Stimulated activated CD8-positive, alpha-beta memory T cell treated with anti-CD3 and anti-CD28 coated beads, Interleukin-15, amount 100 ng/mL, for 24 hours (primary cell): ENCODE data around the gene STON2.

Source experiments
- DNase-seq: peaks from one replicate; pipeline ENCODE4 v3.0.0-alpha.2; 2020; ENCODE audit warnings: low read depth

Gene STON2

DNA sequence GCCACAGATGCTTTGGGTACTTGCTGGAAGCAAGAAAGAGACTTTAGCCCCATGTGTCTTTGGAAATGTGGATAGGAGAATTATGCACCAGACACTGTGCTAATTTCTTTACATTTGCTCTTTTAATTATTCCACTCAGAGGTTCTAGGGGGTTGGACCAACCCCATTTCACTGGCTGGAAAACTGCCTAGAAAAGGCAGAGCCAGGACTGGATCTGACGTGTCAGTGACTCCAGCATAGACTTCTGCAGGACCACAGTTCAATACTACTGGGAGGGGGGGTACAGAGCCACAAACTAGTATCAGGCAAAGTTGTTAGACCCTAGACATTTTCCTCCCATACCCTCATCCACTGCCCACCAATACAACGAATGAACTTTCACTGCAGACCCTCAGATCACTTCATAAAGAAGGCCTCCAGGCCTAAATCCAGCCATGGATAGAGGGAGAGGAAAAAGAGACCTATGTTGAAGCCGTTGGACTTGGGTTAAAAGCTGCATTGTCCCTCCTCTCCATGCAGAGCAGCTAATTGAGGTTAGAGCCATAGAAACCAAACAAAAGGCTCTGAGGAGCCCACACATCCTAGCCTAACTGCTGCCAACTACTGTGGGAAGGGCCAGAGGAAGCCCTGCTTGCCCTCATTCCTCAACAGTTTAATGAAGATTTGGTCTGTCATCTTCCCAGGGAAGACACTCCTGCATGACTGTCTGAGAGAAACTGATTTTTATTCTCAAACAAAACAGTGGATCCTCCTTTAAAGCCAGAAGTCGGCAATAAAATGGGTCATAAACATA lies 68.7 kb downstream of the STON2 start:
- no peak for DNase-seq

DNA sequence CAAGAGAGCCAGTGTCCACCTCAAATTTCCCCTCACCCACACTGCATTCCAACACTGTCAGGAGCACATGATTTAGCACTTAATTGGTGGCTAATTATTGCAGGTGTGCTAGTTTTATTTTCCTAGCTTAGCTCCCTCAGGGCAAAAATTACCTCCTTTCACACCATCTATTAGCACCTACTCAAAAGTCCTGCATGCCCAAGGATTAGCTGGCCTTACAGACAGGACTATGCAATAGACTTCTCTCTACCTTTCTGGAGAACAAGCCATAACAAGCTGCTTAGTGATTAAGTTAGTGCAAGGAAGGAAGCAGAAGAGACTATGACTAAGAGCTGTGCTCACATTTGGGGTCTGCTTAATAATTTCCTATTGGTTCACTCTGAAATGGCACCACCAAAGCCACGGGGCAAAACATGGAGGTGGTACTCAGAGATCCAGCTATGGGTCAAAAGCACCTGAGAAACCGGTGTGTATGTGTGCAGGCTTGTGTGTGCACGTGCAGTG lies 69.5 kb downstream of the STON2 start:
- DNase-seq = no peak

DNA sequence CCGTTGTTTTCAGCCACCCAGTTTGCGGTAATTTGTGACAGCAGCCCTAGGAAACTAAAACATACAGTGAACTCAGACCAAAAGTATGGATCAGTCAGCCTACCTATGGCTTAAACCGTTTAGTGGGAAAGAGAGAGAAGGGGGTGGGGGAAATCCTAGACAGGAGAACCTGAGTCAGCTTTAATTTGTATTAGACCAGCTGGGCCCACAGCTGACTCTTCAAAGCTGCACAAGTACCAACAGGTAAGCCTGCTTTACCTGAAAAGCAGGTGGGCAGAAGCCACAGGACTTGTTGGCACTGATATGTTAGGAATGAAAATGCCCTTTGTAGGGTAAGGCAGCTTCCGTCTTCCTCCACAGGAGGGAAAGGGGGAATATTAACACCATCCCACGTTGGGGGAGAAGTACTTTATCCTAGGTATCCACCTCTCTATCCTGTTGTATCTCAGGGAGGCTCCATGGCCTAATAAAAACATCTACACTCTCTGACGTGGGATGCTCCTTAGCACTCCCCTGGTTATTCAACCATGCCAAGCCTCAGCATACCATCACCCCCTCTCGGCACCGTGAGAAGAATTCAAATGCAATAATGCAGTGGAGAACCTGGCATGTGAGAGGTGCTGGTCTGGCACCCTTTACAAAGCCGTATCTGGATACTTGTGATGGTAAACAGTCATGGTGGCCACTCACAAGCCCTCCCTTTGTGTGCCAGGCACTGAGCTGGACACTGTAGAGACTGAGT lies 70.3 kb downstream of the STON2 start:
- DNase-seq = no peak

DNA sequence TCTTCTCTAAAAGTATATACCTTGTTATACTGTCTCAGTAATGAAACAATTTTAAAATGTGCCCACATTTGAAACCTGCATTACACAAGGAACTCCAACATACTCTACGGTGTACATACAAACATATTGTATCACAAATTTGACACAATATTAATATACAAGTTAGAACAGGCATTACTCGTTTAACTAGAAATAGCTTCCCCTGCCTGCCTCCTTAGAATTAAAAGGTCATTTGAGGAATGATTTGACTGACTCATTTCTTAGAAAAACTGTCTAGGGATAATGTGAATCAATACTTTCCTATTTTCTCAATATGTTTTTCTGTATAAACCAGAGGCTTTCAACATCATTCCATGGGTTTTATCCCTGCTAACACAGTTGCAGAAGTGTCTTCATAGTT lies 73.7 kb downstream of the STON2 start:
- DNase-seq = no peak

DNA sequence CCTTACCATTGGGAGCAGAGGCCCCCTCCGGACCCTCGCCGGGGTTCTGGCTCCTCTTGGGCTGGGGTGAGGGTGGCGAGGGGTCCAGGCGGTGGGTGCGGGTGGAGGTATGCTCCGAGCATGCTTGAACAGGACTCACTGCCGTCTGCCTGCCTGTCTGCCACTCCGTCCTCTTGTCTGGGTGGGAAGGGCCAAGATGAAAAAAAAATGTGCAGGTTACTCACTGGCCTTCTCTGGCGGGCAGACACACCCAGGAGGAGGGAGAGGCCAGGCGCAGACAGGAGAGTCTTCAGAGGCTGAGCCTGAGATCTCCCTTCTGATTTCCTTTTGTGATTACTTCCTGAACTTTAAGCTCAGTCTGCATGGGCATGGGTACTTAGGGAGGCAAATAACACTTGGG lies 76.1 kb downstream of the STON2 start:
- no peak for DNase-seq

DNA sequence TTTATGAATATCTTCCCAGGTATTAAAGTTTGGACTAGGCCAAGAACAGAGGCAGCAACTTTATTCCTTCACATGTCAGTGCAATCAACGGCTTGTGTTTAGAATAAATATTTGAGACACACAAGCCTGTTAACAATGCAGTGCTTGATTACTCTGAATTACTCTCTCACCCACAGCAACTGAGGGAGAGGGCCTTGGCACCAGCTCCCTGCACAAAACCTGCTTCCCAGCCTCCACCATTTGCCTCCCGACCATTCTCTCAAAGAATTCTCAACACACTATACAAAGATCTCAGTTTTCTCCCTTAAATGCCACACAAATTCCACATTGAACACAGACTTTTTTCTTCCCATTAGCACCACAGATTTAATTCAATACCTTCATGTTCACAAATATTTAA lies 77.0 kb downstream of the STON2 start:
- no peak for DNase-seq

DNA sequence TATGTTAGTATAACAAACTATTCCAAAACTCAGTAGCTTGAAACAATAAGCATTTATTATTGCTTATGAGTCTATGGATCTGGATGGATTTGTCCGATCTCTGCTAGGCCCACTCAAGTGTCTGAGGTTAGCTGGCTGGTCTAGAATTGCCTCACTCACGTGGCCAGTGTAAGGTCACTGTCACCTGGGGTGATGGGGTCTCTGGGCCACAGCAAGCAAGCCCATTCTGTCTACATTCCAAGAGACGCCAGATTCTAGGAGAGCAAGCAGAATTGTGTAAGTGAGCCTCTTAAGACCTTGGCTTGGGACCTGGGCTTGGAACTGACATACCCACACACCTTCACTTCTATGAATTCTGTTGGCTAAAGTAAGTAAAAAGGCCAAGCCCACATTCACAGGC lies 80.2 kb downstream of the STON2 start:
- DNase-seq = no peak

DNA sequence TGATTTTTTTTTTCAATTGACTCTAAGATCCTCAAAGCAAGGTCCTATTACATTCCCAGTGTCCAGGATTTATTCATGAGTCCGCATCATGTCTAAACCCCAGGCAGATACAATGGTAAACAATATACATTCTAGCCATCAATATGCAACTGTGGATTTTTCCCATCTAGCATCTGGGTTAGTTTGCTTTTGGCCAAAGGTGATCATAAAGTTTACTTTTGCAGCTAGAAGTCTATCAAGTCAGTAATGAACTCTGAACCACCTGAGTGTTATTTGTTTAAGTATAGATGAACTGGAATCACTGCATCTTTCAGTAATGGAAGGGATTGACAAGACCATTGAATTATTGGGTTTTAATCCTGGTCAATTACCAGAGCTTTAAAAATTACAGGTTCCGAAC lies 80.8 kb downstream of the STON2 start:
- no peak for DNase-seq

DNA sequence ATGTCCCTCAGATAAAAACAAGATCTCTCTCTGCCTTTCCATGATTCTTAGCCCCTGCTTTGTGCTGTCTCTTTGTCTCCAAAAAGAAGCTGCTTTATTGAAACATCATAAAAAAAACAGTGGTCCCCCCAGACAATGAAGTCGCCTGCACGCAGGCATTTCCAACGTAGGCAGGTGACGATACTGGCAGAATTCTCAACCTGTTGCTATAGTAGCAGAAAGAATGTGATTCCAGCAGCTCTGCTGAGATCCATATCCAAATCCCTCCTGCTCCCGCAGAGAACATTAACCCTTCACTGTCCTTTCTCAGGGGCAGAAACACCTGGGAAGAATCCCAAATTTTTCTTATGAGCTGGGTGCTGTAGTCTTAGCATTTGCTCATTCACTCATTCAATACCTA lies 84.8 kb downstream of the STON2 start:
- no peak for DNase-seq

DNA sequence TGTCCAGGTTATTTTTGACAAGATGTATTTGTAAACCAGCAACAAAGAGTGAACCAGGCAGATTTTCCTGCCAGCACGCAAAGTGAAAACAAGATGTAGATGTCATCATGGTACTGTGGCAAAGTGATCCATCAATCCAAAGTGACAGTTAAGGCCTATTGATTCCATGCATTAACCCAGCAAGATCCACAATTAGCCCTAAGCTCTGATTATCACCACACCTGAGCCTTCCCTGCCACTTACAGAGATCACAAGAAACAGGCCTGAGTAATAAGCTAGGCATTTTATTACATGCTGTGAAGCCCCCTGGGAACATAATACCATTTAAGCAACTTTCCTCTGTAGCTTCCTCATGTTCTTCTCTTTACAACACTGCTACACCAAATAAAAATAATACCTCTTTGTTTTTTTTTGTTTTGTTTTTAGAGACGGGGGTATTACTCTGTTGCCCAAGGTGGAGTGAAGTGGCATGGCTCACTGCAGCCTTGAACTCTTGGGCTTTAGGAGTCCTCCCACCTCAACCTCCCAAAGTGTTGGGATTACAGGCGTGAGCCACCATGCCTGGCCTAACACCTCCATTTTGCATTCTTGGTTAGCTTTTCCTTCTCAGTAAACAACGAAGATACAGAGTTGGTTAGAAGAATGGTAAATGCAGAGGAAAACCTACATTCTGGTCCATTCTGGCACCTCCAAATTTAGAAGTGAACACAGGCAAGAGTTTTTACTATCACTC lies 85.5 kb downstream of the STON2 start:
- no peak for DNase-seq

DNA sequence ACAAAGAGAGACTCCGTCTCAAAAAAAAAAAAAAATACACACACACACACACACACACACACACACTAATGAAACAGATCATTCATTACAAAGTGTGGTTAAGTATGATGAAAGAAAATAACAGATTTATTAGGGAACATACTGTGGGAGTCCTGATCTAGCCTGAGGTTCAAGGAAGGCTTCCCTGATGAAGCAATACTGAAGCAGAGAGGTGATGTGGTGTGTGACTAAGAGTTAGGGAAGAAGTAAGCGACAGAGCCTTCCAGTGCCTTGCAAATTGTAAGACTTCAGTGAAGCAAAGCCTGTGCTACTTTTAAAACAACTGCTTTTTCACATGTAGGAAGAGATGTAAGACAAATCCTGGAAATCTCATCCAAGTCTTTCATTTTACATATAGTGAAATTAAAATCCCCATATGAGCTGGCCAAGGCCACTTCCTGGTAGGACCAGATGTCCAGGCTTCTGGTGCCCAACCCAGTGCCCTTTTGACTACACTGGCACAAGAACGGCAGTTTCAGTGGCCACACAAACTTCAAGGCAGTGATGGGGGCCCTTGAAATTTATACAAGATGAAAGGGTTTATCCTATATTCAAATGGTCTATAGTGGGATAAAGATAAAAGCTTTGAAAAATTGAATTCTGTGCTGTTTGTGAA lies 86.2 kb downstream of the STON2 start:
- no peak for DNase-seq

DNA sequence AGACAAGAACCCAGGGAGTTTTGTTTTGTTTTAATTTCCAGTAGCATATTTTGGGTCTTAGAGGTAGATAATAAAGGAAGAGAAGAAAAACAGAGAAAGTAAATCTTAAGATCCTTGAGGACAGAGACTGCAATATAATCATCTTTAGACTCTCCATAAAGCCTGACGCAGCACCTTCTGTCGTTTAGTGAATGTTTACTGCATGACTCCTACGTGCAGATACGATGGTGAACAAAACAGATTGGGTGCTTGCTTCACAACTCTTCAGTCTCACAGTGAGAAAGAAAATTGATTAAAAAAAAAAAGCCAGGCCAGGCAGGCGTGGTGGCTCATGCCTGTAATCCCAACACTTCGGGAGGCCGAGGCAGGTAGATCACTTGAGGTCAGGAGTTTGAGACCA lies 86.9 kb downstream of the STON2 start:
- no peak for DNase-seq

DNA sequence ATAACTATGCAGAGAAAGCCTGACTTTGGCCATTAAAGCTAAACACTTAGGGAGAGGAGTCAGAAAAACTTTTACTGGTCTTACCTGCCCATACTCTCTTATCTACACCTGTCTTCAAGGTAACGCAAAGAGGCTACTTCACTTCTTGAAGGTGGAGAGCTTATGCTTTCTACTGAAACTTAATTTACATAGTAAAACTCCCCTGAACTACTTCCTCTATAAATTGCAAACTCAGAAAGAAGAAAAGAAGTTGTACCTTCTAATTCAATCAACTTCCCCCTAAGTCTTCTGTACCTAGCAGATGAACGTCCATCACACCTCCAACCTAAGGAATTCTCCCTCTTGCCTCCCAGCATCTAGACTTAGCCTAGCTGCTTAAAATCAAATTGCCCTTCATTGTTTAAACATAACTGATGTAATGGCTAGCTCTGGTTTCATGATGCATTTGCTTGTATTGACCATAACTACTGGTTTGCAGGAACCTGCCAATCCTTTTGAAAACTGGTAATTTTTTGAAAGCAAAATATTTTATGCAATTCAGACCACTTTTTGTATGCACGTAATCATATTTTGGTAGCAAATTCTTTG lies 87.7 kb downstream of the STON2 start:
- no peak for DNase-seq

DNA sequence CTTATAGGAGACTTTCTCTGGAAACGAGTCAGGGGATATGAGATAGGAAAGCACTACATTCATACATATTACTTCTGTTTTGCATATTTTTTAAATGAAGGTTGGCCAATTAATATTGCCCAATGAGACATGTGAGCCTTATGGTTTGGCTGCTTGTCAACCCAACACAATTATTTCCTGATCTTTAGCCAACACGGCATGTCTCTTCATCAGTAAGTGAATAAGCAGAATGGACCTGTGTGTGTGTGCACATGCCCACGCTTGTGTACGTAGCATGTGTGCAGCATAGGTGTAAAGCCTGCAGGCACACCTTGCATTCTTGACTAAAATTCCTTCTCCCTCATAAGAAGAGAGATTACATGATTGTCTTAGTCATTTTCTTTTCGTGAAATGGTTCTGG lies 88.3 kb downstream of the STON2 start:
- DNase-seq = no peak

DNA sequence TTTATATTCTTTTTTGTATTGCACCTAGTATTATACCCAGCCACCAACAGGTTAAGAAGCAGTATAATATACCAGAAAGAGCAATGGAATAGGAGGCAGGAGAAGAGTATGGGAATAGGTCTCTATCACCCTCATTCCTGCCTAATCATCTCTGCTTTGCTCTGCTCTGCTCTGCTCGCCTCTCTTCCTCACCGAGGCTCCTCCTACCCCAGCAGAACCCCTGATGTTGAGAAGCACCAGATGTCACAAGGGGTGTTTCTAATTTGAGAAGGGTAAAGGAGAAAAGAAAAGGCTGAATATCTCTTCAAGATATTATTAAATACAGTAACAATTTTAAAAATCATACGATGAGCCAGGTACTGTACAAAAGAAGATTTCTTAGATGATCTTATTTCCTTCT lies 89.0 kb downstream of the STON2 start:
- DNase-seq = no peak

DNA sequence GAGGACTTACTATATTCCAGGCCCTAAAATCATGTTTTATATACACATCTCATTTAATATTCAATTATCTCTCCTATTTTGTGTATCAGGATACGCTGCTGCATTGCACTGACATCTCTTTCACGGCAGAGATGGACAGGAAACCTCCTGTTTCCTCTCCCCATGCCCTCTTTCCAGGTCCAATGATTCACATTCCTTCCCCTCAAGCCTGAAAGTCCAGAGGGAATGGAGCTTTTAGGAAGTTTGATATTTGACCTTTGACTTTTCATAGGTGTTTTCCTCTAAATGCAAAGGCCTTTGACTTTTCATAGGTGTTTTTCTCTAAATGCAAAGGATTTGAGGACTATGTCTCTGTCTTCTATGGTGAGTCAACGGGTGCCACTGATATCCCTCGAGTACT lies 89.5 kb downstream of the STON2 start:
- no peak for DNase-seq

DNA sequence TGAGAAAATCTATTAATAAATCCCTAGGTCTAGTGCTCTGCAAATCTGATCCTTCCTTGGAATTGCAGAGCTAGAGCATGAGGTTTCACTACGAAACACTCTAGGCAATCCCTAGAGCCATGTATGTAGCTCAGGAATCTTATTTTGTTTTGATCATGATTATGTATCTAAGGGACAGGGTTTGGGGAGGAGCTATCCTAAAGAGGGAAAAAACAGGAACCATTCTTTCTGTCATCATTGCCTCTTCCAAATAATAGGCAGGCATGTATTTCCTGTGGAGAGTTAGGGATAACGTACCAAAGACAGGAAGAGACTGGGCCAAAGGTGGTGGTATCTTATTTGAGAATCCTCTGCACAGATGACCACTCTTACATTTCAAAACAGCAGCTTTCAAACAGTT lies 90.6 kb downstream of the STON2 start:
- DNase-seq = no peak

DNA sequence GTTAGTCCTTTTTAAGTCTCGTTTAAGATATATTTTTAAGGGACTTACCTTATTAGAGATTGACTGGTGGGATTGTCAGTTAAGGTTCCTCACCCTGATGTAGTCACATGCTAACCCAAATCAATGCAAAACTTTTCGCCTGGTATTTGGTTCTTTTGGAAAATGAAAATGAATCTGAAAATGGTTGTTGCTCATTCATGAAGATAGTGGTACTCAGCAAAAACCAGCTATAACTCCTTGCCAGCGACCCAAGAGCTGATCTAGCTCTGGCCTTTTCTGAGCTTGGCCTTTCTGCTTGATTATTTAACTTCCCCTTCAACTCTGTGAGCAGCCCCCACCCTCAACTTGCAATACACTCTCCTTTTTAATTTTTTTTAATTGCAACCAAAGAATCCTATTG lies 94.4 kb downstream of the STON2 start:
- no peak for DNase-seq

DNA sequence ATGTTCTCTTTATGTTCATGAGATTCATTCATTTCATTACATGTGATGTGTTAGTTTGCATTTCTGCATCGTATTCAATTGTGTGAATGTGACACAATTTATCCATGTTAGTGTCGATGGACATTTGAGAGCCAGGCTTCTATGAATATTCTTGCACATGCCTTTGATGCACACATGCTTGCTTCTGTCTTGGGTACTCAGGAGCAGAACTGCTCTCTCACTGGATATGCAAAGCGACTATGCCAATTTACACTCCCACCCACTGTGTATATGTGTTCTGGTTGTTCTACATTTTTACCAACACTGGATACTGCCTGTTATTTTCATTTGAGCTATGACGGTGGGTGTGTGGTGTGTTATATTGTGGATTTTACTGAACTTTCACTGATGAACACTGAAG lies 95.1 kb downstream of the STON2 start:
- no peak for DNase-seq

DNA sequence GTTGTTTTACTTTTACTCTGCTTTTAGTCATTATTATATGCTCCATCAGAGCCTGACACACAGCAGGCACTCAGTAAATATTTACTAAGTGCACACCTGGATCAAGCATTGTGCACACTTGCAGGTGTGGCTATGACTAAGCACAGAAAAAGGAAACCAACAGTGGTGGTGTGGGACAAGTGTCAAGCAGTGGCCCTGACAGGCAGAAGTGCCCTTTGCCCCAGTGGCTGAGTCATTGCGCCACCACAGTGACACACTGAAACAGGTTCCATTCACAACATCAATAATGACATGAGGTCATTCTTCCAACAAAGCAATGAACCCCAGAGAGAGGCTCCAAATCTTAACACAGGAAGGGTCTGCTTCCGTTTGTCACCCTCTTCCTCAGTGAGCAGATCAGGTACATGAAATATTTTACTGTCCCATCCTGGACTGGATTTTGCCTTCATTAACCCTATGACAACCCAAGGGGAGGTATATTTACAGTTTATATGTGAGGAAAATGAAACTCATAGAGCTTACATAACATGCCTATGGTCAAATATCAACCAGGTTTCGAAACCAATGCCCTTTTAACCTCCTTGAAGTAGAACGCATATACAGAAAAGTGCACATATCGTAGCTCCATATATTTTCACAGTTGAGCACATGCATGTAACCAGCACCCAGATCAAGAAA lies 96.7 kb downstream of the STON2 start:
- no peak for DNase-seq

DNA sequence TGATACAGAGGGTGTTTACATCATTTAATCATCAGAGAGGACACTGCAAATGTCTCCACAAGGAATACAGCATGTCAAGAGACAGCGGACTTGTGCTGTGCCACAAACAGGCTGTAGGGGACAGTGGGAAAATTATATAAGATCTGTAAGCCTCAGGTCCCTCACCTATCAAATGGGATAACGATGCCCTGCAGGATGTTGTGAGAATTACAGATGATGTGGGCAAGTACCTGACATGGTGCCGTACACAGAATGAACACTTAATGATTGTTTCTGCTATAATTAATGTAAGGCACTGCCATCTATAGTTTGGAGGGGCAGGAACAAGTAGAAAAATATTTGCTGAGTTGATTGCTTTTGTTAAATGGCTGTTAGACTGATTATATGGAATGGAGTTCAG lies 97.5 kb downstream of the STON2 start:
- no peak for DNase-seq
